Progenitor cell of endocrine pancreas (in vitro differentiated cells): Measurements from ENCODE around the gene NR3C1. TPM values are rescaled to one million over a fixed set of nuclear protein-coding genes. Genes with fewer than 3 reads are reported as not detected.

ENCODE experiments used
- DNase-seq: peaks from one replicate; pipeline ENCODE4 v3.0.0; 2021; ENCODE audit warnings: low spot score; ENCODE audit not compliant: unreplicated experiment
- H3K27ac Mint-ChIP-seq: 2 replicates; pipeline ENCODE4 v1.8.0; 2021; ENCODE audit warnings: mild to moderate bottlenecking, moderate library complexity, mixed read lengths
- H3K27me3 Mint-ChIP-seq: 2 replicates; pipeline ENCODE4 v1.8.0; 2021; ENCODE audit warnings: mixed read lengths
- H3K36me3 Mint-ChIP-seq: 2 replicates; pipeline ENCODE4 v1.8.0; 2022; ENCODE audit warnings: mixed read lengths; ENCODE audit not compliant: insufficient read depth
- H3K4me1 Mint-ChIP-seq: 2 replicates; pipeline ENCODE4 v1.8.0; 2021; ENCODE audit warnings: low read depth, mixed read lengths
- H3K4me3 Mint-ChIP-seq: 2 replicates; pipeline ENCODE4 v1.8.0; 2021; ENCODE audit warnings: low read depth, mild to moderate bottlenecking, moderate library complexity, mixed read lengths
- H3K9me3 Mint-ChIP-seq: 2 replicates; pipeline ENCODE4 v1.8.0; 2021; ENCODE audit warnings: low read depth, mixed read lengths
- total RNA-seq: library from RNA; stranded (reverse); gene quantifications from 2 replicates; pipeline ENCODE4 v1.2.1, GENCODE V29; 2021
- TF ChIP-seq, protein P1 (sequence below): fragments of 200-600 bp; sonication (generic); IDR thresholded peaks from one replicate; pipeline ENCODE4 v1.5.0; 2021; ENCODE audit warnings: antibody characterized with exemption, mild to moderate bottlenecking; ENCODE audit not compliant: unreplicated experiment

NR3C1 gene
- total RNA-seq, 1 donor from 2014 or later, result 6.7 TPM

DNA sequence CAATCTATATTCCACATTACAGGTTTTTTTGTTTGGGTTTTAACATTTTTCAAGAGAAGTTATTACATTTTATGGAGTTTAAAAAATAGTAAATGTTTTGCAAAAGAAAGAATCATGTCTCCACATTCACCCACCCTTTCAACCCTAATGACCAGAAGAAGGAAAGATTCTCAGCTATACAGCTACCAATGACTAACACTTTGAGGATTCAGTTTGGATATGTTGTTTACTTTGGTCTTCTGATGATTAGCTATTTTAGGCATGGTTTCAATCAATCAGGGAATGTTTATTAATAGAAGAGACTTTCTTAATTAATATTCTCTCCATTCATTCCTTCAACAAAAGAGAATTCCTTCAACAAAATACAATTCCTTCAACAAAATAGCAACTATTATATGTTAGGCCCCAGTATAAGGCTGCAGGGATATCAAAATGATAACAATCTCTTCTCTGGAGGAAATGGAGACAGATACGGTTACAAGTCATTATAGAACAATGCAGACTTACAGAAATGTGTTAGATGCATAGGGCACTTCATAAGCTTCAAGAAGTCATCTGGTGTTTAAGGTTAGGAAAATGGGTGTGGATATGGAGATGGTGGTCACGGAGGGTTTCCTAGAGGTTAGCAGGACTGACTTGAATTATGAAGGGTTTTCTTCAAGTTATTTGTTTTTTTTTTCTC lies 9.3 kb upstream of the NR3C1 start:
- no peak for DNase-seq
- no peaks in the 10 kb centered on the region for H3K36me3 Mint-ChIP-seq
- no peaks in the 10 kb centered on the region for H3K9me3 Mint-ChIP-seq
- H3K27me3 Mint-ChIP-seq, result peaks cover 3% of the 10 kb centered on the region
- no peak overlapping the region for H3K27ac Mint-ChIP-seq
- TF ChIP-seq, protein P1, sequence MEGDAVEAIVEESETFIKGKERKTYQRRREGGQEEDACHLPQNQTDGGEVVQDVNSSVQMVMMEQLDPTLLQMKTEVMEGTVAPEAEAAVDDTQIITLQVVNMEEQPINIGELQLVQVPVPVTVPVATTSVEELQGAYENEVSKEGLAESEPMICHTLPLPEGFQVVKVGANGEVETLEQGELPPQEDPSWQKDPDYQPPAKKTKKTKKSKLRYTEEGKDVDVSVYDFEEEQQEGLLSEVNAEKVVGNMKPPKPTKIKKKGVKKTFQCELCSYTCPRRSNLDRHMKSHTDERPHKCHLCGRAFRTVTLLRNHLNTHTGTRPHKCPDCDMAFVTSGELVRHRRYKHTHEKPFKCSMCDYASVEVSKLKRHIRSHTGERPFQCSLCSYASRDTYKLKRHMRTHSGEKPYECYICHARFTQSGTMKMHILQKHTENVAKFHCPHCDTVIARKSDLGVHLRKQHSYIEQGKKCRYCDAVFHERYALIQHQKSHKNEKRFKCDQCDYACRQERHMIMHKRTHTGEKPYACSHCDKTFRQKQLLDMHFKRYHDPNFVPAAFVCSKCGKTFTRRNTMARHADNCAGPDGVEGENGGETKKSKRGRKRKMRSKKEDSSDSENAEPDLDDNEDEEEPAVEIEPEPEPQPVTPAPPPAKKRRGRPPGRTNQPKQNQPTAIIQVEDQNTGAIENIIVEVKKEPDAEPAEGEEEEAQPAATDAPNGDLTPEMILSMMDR, result no peak
- no peak overlapping the region for H3K4me3 Mint-ChIP-seq
- H3K4me1 Mint-ChIP-seq, result peaks cover 16% of the 10 kb centered on the region

DNA sequence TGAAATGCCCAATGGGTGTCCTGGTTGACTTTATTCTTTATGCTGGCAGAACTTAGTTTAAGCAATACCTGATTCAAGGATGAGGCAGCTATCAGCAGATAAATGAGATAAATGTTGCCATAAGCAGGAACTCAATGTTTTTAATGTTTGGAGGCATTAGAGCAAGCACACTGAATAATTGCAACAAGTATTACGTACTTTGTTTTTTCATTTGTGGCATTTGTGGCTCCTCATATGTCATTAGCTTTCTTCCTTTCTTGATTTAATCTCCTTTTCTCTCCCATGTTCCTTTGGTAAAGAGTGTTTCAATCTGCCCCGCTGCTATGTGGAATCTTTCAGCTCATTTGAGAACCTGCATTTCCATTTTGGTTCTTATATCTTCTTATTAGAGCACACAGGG lies 6.4 kb upstream of the NR3C1 start:
- Mint-ChIP-seq H3K27me3 (peaks cover 9% of the 10 kb centered on the region), H3K36me3 (no peaks in the 10 kb centered on the region), H3K27ac (no peak overlapping the region), H3K4me1 (peaks cover 1% of the 10 kb centered on the region), H3K4me3 (no peak overlapping the region), H3K9me3 (no peaks in the 10 kb centered on the region)
- TF ChIP-seq, protein P1, result no peak
- no peak for DNase-seq

DNA sequence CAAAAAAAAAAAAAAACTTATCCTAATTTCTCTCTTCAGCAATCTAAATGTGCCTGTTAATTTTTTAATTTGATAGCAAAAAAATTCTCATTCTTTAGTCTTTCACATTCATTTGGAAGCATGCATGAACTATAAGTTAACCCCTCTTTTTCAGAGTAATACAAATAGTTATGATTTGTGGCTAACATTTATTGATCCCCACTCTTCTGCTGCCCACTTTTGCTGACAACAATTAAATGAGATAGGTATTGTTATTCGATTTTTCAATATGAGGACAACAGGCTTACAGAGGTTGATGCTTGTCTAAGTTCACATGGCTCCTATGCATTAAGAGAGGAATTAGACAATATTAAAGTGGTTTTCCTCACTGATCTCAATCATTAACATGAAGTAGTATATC lies 2.9 kb upstream of the NR3C1 start:
- TF ChIP-seq, protein P1, result no peak
- Mint-ChIP-seq H3K9me3 (no peaks in the 10 kb centered on the region), H3K36me3 (no peaks in the 10 kb centered on the region), H3K27ac (no peak overlapping the region), H3K4me3 (peak overlapping the region; percentile 67), H3K27me3 (peaks cover 18% of the 10 kb centered on the region), H3K4me1 (peaks cover 10% of the 10 kb centered on the region)
- DNase-seq, result no peak

DNA sequence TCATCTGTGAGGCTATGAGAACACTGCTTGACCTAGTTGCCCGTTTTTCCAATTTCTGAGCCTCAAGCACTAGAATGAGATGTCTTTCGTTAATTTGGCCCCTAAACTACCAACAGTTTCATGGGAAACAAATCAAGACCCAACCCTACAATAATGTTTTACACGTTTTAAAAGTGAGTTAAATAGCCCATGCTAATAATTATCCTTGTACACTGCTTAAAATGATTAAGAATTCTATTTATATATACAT lies 2.3 kb upstream of the NR3C1 start:
- Mint-ChIP-seq H3K4me3 (peak overlapping the region; percentile 94), H3K4me1 (peaks cover 16% of the 10 kb centered on the region), H3K9me3 (no peaks in the 10 kb centered on the region), H3K36me3 (no peaks in the 10 kb centered on the region), H3K27me3 (peaks cover 25% of the 10 kb centered on the region), H3K27ac (peak overlapping the region; percentile 99)
- TF ChIP-seq, protein P1, result no peak
- no peak for DNase-seq

DNA sequence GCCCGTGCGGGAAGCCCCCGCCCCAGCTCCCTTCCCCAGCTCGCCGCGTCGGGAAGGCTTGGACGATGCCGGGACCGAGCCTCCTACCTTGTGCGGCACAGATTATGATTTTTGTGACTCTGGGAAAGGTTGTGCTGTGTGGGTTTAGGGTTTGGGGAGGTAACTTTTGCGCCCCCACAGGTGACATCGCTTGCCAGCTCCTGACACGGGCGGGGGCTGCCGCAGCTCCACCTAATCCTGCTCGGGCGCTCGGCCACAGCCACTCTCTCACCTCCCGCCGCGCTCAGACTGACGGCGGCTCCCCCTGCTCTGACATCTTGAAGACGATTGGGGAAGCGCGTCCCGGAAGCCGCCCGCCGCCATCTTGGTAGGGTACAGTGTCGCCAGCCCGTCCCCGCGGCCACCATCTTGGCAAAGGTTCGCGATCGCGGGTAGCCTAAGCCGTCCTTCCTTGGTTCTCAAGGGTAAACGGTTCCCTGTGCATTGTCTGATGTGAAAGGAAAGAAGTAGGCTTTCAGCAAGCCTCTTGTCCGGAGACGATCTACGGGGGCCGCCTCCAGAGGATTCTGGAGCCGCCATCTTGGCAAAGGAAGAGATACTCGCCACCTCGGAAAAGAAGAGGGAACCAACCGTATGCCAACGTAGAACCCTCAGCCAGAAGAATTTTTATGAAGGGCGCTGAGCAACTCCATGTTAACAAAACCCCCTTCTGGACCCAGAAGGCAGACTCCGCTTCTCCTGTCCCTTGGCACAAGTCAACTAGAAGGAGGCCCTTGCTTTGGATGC lies 1.8 kb upstream of the NR3C1 start:
- H3K27ac Mint-ChIP-seq, result peak overlapping the region; percentile 99
- no peaks in the 10 kb centered on the region for H3K9me3 Mint-ChIP-seq
- TF ChIP-seq, protein P1, result peak; percentile 29
- H3K4me1 Mint-ChIP-seq, result peaks cover 21% of the 10 kb centered on the region
- no peaks in the 10 kb centered on the region for H3K36me3 Mint-ChIP-seq
- H3K4me3 Mint-ChIP-seq, result peak overlapping the region; percentile 94
- H3K27me3 Mint-ChIP-seq, result peaks cover 30% of the 10 kb centered on the region
- peak; percentile 67 for DNase-seq
